Ammon's horn (tissue), 1 donor: ENCODE measurements around the gene NDUFB10.

Experiments used
- DNase-seq: peaks from one replicate; pipeline ENCODE4 v3.0.0-alpha.2; 2016; ENCODE audit warnings: low spot score

The NDUFB10 gene

GRCh38 chr16:1984347-1985225 is 25.2 kb downstream of the NDUFB10 start:
- no peak for DNase-seq

- no peak for DNase-seq
Observed at GRCh38 chr16:1985466-1986150, 26.3 kb downstream of the NDUFB10 start.

GRCh38 chr16:1987198-1987597 is 27.9 kb downstream of the NDUFB10 start:
- no peak for DNase-seq

GRCh38 chr16:1989209-1990100 is 30.1 kb downstream of the NDUFB10 start, which contains the start of gene SYNGR3:
Gene SYNGR3 (plus strand): TSS chr16:1989970. CDS start chr16:1990103, 133 bp downstream.
- no peak for DNase-seq

GRCh38 chr16:1990101-1990350 is 30.7 kb downstream of the NDUFB10 start:
- DNase-seq = no peak

GRCh38 chr16:1990351-1991134 is 31.2 kb downstream of the NDUFB10 start:
- DNase-seq = no peak

- DNase-seq = no peak
Observed at GRCh38 chr16:1991135-1991551, 31.8 kb downstream of the NDUFB10 start.

- DNase-seq = no peak
Observed at GRCh38 chr16:1991588-1991947, 32.2 kb downstream of the NDUFB10 start.

- peak; percentile 83 for DNase-seq
Observed at GRCh38 chr16:1991948-1992703, 32.8 kb downstream of the NDUFB10 start.

- DNase-seq = no peak
Observed at GRCh38 chr16:1992704-1993317, 33.5 kb downstream of the NDUFB10 start.

GRCh38 chr16:1993731-1994131 is 34.4 kb downstream of the NDUFB10 start:
- no peak for DNase-seq

GRCh38 chr16:1997494-1998359 is 38.4 kb downstream of the NDUFB10 start:
- DNase-seq = no peak

- DNase-seq = no peak
Observed at GRCh38 chr16:1998360-1998835, 39.1 kb downstream of the NDUFB10 start.

GRCh38 chr16:1998852-1999801 is 39.8 kb downstream of the NDUFB10 start:
- DNase-seq = no peak

- no peak for DNase-seq
Observed at GRCh38 chr16:1999866-2000514, 40.7 kb downstream of the NDUFB10 start.

GRCh38 chr16:2001035-2001434 is 41.7 kb downstream of the NDUFB10 start:
- no peak for DNase-seq

GRCh38 chr16:2001456-2002355 is 42.4 kb downstream of the NDUFB10 start:
- DNase-seq = no peak
